Measurements from ENCODE around the gene ROR2.

ROR2 gene

GRCh38 chr9:91824601-91825305 lies 125.3 kb downstream of the ROR2 start:
- FAIRE-seq (no peak), DNase-seq (ENCODE audit: insufficient read length, low spot score) (no peak)

GRCh38 chr9:91824151-91824550 lies 125.9 kb downstream of the ROR2 start:
- no peak for DNase-seq (ENCODE audit: insufficient read length, low spot score)
- FAIRE-seq, result no peak

- DNase-seq (ENCODE audit: insufficient read length, low spot score) (no peak), FAIRE-seq (no peak)
Measured at GRCh38 chr9:91820949-91821880, 128.8 kb downstream of the ROR2 start.

GRCh38 chr9:91820126-91820750 lies 129.8 kb downstream of the ROR2 start:
- FAIRE-seq (no peak), DNase-seq (ENCODE audit: insufficient read length, low spot score) (no peak)

- no peak for DNase-seq (ENCODE audit: insufficient read length, low spot score)
- no peak for FAIRE-seq
Measured at GRCh38 chr9:91818647-91819403, 131.2 kb downstream of the ROR2 start.

- FAIRE-seq (no peak), DNase-seq (ENCODE audit: insufficient read length, low spot score) (no peak)
Measured at GRCh38 chr9:91818225-91818585, 131.8 kb downstream of the ROR2 start.

- DNase-seq (ENCODE audit: insufficient read length, low spot score) (no peak), FAIRE-seq (no peak)
Measured at GRCh38 chr9:91817493-91818224, 132.4 kb downstream of the ROR2 start.

- DNase-seq (ENCODE audit: insufficient read length, low spot score) (no peak), FAIRE-seq (no peak)
Measured at GRCh38 chr9:91817106-91817492, 132.9 kb downstream of the ROR2 start.

GRCh38 chr9:91816356-91816755 lies 133.7 kb downstream of the ROR2 start:
- DNase-seq (ENCODE audit: insufficient read length, low spot score), result no peak
- FAIRE-seq, result no peak

- FAIRE-seq, result no peak
- no peak for DNase-seq (ENCODE audit: insufficient read length, low spot score)
Measured at GRCh38 chr9:91815896-91816295, 134.1 kb downstream of the ROR2 start.

- FAIRE-seq, result no peak
Measured at GRCh38 chr9:91814753-91815152, 135.3 kb downstream of the ROR2 start.

GRCh38 chr9:91814201-91814600 lies 135.8 kb downstream of the ROR2 start:
- FAIRE-seq (no peak), DNase-seq (ENCODE audit: insufficient read length, low spot score) (no peak)

More at GRCh38 chr9:91814753-91815152, 135.3 kb downstream of the ROR2 start:
- no peak for DNase-seq (ENCODE audit: insufficient read length, low spot score)

- DNase-seq (ENCODE audit: insufficient read length, low spot score) (no peak), FAIRE-seq (no peak)
Measured at GRCh38 chr9:91813176-91813795, 136.7 kb downstream of the ROR2 start.

GRCh38 chr9:91812191-91812590 lies 137.8 kb downstream of the ROR2 start:
- DNase-seq (ENCODE audit: insufficient read length, low spot score) (no peak), FAIRE-seq (no peak)

- DNase-seq (ENCODE audit: insufficient read length, low spot score) (no peak), FAIRE-seq (no peak)
Measured at GRCh38 chr9:91811024-91811909, 138.8 kb downstream of the ROR2 start.

GRCh38 chr9:91810286-91810905 lies 139.6 kb downstream of the ROR2 start:
- FAIRE-seq, result no peak

GRCh38 chr9:91809581-91810285 lies 140.3 kb downstream of the ROR2 start:
- FAIRE-seq (no peak), DNase-seq (ENCODE audit: insufficient read length, low spot score) (no peak)

More at GRCh38 chr9:91810286-91810905, 139.6 kb downstream of the ROR2 start:
- no peak for DNase-seq (ENCODE audit: insufficient read length, low spot score)

Data from GM19239 (cell line).